ENCODE measurements around the gene COX11.

Gene COX11, protein sequence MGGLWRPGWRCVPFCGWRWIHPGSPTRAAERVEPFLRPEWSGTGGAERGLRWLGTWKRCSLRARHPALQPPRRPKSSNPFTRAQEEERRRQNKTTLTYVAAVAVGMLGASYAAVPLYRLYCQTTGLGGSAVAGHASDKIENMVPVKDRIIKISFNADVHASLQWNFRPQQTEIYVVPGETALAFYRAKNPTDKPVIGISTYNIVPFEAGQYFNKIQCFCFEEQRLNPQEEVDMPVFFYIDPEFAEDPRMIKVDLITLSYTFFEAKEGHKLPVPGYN

DNA sequence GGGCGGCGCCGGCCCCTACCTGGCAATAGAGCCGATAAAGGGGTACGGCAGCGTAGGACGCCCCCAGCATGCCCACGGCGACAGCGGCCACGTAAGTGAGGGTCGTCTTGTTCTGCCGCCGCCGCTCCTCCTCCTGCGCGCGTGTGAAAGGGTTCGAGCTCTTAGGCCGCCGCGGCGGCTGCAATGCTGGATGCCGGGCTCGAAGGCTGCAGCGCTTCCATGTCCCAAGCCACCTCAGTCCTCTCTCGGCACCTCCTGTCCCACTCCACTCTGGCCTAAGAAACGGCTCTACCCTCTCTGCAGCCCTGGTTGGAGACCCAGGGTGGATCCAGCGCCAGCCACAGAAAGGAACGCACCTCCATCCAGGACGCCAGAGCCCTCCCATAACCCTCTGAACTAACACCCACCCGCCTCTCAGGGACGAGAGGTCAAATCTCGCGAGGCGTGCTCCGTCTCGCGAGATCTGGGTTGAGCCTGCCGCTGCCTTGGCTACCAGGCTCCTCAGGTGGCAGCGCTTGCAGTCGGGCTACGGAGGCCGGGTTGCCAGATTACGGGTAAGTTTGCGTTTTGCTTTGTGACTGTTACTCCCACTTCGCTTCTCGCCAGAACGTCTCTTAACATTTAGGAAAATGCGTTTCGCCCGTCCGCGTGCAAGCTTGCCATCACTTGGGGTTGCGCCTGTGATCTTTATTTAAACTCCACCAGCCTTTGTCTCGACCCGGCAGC, at the start of gene COX11, which contains the start of gene STXBP4:
TSS of gene COX11 (minus strand) at position 393 of the 726 bp plus-strand sequence. CDS start at position 385, 8 bp downstream.
TSS of gene STXBP4 (plus strand) at position 504 of the 726 bp plus-strand sequence. CDS start 17,455 bp downstream, outside the sequence.
- FAIRE-seq, result no peak

DNA sequence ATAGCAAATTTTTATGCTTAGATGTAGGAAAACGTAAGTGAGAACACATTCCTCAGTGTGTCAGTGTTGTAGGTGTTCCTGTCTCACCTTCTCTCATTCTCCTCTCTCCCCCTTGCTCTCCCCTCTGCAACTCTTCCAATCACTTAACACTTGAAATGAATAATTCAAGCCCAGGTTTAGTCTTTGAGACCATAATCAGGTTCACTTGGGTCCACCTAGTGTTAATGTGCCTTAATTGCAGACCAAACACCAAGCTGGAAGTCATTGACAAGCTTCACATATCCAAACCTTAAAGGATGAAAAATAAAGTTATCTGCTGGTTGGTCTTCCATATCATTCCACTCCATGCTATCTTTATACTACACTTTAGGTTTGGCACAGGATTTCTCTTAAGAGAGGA, 37.1 kb upstream of the COX11 start:
- FAIRE-seq, result no peak

DNA sequence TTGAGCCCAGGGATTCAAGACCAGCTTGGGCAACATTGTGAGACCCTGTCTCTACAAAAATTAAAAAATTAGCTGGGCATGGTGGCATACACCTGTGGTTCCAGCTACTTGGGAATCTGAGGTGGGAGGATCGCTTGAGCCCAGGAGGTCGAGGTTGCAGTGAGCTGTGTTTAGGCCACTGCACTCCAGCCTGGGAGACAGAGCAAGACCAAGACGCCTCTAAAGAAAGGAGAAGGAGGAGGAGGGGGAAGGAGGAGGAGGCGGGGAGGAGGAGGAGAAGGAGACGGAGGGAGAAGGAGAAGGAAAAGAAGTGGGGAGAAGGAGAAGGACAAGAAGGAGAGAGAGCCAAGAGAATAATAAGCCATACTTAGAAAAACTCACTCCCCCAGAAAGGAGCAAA, 36.0 kb upstream of the COX11 start:
- FAIRE-seq, result no peak

DNA sequence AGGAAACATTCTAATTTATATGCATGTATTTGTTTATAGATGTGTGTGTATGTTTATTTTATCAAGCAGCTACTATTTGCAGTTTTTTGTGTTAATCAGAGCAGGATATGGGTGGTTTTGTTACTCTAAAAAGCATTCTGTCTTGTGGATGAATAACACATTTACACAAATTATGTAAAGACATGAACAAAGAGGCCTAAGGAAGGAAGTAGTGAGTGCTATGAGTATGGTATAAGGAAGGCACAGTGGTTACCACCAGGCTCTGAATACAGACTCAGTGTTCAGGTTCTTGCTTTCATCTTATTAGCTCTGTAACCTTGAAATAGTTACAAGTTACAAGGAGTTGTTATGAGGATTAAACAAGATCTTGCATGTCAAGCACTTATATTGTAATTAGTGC, 34.0 kb upstream of the COX11 start:
- FAIRE-seq, result no peak

DNA sequence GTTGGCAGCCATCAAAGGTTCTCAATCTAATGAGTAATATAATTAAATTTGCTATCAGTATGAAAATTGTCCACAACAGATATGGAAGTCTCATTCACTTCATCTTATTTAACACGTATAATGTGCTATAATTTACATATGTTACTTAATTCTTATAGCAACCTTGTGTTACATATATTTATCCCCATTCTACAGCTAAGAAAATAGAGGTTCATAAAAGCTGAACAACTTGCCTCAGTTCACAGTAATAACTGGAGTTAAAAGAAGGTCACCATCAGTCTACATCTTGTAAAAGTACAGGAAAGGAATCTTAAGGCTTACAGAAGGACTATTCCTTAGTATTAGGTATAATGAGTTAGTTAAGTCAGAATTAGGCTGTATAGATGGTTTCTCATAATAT, 28.0 kb upstream of the COX11 start:
- no peak for FAIRE-seq

DNA sequence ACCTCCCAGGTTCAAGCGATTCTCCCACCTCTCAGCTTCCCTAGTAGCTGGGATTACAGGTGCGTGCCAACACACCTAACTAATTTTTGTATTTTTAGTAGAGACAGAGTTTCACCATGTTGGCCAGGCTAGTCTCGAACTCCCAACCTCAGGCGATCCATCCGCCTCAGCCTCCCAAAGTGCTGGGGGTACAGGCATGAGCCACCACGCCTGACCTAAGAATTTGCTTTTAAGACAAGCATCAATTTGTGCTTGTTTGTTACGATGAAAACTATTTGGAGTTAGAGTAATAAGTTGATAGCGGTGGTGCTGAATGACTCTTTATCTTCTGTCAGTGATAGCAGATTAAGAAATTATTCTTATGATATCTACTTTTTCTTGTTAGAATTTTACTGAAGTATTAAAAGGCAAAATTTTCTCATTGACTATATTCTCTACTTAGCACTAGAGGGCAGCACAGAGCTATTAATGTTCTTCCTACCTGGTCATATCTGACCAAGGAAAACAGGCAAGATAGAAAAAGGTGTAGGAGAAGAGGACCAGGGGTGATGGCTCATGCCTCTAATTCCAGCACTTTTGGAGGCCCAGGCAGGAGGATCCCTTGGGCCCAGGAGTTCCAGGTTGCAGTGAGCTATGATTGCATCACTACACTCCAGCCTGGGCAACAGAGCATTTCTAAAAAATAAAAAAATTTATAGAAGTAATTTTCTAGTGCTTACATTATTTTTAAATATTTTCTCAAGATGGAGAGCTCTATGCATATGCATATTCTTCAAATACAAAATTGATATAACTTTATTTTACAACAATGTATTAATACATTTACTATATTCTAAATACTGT, 24.6 kb upstream of the COX11 start:
- FAIRE-seq, result peak; percentile 85

DNA sequence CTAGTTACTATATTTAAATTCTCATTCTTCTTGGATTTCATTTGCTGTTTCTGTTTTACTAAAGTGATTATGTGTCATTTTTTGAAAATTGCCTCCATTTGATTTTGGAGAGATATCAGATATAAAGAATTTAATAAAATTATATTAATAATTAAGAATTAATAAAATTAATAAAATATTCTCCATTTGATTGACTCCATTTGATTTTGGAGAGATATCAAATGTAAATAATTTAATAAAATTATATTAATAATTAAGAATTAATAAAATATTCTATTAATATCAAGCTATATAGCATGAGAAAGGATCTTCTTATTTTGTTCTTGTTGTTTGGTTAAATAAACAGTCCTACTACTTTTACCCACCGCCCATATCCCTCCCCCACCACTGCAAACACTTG, 23.1 kb upstream of the COX11 start:
- peak; percentile 69 for FAIRE-seq

DNA sequence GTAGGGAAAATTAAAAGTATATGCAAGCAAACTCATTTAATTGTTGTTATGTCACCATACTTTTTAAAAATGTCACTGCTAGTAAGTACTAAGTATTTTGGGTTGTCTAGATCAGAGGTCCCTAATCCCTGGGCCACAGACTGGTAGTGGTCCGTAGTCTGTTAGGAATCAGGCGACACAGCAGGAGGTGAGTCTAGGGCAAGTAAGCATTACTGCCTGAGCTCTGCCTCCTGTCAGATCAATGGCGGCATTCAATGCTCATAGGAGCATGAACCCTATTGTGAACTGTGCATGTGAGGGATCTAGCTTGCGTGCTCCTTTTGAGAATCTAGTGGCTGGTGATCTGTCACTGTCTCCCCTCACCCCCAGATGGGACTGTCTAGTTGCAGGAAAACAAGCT, 21.7 kb upstream of the COX11 start:
- no peak for FAIRE-seq

DNA sequence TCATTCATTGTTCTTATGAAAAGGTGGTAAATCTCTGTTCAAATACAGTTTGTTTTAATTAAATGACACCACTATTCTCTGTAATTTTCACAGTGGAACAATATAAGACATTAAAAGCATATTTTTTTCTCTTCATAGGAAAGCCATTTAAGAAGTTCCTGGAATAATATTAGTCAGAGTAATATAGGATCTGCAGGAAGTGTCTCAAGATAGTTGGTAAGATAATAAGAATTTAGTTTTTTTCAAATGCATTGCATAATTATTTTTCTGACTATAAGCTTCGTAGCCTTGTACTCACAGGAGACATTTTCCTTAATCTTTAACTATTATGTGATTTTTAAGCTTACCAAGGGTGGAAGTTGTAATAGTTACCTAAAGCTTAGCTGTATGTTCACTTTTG, 17.0 kb upstream of the COX11 start:
- no peak for FAIRE-seq

DNA sequence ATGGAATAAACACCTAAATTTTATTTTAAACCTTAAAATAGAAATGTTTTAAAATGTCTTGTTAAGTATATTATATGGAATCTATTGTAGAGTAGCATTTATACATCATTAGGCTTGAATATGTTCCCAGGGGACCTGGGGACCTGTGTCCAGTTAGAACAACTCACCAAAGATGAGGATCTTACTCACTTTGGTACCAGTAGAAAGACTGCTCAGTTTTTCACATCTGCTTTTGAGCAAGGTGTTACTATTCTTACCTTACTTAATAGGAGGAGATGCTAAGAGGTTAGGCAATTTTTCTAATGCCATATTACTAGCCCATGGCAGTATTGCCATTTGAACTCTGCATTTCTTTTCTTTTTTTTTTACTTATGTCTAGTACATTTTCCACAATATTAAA, 14.8 kb upstream of the COX11 start:
- FAIRE-seq, result no peak

DNA sequence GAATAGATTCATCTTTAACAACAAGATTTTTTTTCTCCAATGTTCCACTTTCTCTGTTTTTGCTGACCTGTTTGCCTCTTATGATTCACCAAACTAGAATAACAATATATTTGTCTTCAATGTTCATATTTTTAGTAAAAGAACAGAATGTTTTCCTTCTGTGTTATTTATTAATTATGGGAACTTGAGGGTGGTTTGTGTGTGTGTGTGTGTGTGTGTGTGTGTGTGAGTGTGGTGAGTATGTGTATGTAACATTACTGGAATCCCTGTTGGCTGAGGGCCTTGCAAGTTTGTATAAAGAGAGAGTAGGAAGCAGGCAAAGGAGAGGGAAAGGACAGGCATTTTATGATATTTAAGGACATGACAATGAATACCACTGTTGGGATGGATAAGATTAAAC, 13.9 kb upstream of the COX11 start:
- FAIRE-seq, result no peak

DNA sequence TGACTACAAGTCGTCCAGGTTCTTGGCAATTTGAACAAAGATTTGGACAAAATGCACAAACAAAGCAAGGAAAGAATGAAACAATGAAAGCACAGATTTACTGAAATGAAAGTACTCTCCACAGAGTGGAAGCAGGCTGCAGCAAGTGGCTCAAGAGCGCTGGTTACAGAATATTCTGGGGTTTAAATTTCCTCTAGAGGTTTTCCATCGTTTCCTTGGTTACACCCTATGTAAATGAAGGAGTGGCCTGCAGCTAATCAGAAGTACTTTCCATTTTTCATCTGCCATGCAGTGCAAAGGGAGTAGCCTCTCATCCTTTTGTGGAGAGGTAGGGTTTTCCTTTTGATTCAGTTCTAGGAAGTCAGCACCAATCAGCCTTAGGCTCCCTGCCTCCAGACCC, 11.9 kb upstream of the COX11 start:
- no peak for FAIRE-seq

DNA sequence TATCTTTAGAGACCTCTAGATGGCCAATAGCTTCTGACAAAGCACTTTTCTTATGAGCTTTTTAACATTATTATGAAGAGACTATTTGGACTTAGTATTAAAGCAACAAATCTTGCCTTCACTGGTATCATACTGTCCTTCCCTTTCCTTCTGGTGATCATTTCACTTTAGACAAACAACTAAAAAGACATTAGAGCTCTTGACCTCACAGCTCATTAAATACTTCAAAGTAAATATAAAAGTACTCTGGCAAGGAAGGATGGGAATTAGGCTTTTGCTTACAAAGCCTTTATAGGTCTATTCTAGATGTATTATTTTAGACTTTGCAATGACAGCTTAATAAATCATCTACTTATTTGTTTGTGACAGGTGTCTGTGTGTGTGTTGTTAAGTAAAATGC, 11.2 kb upstream of the COX11 start:
- no peak for FAIRE-seq

DNA sequence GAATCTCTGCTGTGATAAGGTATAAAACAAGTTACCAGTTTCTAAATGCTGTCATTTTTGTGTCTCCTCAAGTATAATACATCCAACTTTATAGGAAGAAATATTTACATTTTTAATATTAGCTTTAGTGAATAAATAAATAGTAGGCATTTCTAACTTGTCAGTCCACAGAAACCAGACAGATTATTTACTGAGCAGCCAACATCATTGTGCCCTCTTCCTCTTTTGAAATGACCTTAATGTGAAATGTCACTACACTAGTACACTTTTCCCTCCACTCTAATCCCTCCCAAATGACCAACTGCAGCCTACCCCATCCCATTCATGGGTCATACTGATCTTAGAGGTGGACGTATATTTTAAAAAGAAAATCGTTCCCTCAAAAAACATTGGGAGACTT, 9.3 kb upstream of the COX11 start:
- FAIRE-seq, result no peak

DNA sequence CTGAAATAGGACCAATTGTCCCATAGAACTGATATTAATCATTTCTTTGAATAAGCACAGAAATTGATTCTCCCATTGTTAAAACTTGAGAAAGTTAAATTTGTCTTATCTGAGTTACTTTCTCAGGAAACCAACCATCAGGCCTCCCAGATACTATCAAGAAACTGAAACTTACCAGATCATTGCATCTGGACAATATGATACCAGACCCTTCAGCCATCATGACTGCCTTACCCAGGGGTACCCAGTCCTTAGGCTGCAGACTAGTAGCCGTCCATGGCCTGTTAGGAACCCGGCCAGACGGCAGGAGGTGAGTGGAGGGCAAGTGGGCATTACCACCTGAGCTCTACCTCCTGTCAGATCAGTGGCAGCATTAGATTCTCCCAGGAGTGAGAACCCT, 7.9 kb upstream of the COX11 start:
- no peak for FAIRE-seq

DNA sequence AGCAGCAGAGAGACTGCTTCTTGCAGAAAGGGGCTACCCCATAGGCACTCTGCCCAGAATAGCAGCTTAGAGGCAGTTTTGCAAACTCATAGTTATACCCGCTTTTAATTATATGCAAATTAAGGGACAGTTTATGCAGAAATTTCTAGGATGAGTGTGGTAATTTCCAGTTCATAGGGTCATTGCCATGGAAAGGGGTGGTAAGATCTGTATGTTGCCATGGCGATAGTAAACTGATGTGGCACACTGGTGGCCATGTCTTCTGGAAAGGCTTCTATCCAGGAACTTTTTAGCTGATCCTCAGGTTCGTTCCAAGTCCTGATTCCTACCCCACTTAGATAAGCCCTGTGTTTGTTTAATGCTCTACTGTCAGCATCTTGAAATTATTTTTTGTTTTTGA, 6.3 kb upstream of the COX11 start:
- FAIRE-seq, result no peak

DNA sequence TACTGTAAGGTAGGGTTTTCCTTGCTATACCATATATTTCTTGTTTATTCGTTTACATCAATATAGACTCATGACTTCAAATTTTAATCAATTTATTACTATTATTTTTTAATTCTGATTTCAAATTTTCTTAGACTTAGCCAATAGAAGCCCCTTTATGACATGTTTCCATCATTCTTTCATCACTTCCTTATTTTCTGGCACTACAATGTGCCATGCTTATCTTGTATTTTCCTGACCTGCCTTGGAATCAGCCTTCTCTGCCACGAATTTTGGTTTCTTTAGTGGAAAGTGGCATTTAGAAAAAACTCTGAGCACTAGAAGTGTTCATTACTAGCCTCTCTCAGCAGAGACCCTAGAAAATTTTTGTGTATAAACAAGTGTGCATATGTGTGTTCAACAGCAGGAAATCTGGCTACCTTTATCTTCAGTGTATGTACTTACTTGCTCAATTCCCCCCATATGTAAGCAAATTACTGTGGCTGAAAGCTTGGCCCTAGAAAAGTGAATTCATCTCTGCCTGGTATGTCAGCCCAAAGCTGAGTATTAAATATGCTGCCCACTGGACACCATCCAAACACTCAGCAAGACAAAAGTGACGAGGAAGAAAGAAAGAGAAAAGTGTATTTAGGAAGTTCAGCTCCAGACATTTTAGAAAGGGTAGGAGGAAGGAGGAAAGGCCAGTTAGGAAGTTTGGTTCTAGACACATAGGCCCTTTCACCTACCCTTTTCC, 4.1 kb upstream of the COX11 start:
- FAIRE-seq, result no peak

DNA sequence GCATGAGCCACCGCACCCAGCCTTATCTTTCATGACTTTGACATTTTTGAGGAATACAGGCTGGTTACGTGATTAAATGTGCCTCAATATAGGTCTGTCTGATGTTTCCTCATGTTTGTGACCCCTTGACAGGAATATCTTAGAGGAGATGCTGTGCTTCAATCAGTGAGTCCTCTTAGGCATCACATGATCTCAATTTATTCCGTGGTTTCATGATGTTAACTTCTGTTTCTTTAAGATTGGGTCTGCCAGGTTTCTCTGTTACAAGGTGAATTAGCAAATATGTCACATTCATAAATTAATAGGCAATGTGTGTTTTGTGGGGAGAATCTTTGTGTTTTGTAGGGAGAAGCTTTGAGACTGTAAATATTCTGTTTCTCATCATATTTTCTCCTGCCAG, 3.4 kb upstream of the COX11 start:
- no peak for FAIRE-seq

DNA sequence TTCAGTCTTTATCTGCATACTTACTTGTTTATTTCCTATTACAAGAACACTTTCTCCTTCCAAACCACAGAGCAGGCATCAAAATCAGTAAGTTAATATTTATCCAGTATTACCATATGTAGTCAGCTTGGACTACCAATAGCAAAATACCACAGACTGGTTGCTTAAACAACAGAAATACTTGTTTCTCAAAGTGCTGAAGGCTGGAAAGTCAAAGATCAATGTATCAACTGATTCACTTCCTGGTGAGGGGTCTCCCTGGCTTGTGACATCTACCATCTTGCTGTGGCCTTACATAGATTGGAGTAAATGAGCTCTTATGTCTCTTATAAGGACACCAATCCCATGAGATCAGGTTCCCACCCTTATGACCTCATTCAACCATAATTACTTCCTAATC, 2.7 kb upstream of the COX11 start:
- FAIRE-seq, result no peak

DNA sequence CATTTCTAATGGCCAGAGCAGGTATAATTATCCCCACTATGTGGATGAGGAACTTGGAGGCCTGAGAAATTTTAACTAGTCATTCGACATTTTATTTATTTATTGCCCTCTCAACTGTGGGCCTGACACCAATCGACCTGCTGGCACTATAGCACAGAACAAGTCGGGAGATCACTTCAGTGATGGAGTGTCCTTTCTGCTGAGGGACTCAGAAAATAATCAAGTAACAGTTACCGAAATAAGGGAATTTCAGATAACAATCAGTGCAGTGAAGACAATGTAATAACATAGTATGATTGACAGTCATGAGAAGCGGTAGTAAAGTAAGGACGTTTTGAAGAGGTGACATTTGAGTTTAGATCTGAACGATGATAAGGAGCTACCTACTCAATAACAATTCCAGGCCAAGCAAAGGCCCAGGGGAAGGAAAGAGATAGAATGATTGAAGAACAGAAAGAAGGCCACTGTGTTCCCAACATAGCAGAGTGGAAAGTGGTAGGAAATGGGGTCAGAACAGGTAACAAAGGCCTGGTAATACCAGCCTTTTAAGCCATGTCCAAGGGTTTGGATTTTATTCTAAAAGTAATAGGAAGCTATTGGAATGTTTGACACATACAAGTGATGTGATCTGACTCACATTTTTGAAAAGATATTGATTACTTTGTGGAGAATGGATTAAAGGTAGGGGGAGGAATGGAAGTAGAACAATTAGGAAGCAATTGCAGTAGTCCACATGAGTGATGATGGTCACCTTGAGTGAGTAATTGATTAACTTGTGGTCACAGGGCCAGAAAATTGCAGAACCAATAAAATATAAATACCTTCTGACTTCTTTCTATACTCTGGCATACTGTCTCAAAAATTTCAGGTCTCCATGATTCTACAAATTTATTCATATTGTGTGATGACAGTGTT, 1.5 kb upstream of the COX11 start:
- FAIRE-seq, result no peak

DNA sequence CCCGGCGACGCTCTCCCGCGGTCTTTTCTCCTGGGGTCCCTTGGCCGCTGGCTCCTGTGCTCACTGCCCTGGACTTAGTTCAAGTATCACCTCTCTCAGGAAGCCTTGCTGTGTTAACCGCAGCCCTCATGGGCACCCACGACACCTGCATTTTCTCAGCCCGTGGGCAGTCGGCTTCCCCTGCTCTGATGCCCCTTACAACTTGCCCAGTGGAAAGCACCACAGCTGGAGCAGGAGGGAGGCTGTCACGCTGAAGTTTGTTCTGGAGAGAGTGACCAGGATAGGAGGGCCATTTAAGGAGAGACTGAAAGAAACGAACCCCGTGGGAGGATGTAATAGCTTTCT, 506 bp upstream of the COX11 start:
- FAIRE-seq, result no peak

All from colon (tissue), 2 donors.